Measurements from ENCODE around the gene GADL1.

GADL1 gene

GRCh38 chr3:30733696-30734095, 160.8 kb downstream of the GADL1 start:
- no peak for DNase-seq (ENCODE audit: low read depth)
- no peak overlapping the region for H3K4me3 ChIP-seq (ENCODE audit: low read depth, low read length)
- no peak for TF ChIP-seq CTCF (conservative IDR thresholded peaks at IDR 0.05; ENCODE audit: low read depth, low read length)

DNA sequence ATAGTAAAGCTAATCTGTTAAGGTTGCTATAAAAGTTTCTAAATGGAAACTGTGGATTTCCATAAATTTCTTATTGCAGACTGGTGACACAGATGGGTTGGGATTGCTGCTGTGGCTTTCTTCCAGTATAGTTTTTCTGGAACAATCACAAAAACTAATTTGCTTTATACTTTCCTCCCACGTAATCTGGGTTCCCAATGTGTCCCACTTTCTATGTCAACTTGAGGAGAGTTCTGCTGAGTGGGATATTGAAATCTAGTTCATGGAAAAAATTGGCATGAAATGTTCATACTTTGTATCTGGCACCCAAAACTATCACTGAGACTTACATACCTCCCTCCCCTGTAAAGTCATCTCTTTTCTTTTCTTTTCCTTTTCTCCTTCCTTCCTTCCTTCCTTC, 161.3 kb downstream of the GADL1 start:
- TF ChIP-seq CTCF (conservative IDR thresholded peaks at IDR 0.05; ENCODE audit: low read depth, low read length) = no peak
- no peak overlapping the region for H3K4me3 ChIP-seq (ENCODE audit: low read depth, low read length)
- no peak for DNase-seq (ENCODE audit: low read depth)

GRCh38 chr3:30730967-30731366, 163.5 kb downstream of the GADL1 start:
- DNase-seq (ENCODE audit: low read depth) = no peak

DNA sequence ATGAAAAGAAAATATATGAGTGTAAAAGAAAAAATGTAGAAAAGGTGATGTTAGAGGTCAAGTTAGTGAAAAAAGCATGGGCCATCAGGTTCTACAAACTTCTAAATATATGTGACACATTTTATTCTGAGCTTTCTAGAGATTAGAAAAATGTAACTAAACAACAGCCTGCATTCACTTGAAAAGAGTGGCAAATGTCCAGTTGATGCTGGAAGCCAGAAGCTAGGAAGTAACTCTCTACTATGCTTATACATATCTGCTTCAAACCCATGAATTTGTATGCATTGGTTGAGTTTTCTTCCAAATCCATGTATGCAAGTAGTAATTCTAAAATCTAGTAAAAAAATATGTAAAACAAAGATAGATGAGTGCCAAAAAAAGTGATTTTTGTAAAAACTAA, 164.5 kb downstream of the GADL1 start:
- no peak for TF ChIP-seq CTCF (conservative IDR thresholded peaks at IDR 0.05; ENCODE audit: low read depth, low read length)
- H3K4me3 ChIP-seq (ENCODE audit: low read depth, low read length) = no peak overlapping the region
- DNase-seq (ENCODE audit: low read depth) = no peak

More at GRCh38 chr3:30730967-30731366, 163.5 kb downstream of the GADL1 start:
- no peak overlapping the region for H3K4me3 ChIP-seq (ENCODE audit: low read depth, low read length)
- no peak for TF ChIP-seq CTCF (conservative IDR thresholded peaks at IDR 0.05; ENCODE audit: low read depth, low read length)

DNA sequence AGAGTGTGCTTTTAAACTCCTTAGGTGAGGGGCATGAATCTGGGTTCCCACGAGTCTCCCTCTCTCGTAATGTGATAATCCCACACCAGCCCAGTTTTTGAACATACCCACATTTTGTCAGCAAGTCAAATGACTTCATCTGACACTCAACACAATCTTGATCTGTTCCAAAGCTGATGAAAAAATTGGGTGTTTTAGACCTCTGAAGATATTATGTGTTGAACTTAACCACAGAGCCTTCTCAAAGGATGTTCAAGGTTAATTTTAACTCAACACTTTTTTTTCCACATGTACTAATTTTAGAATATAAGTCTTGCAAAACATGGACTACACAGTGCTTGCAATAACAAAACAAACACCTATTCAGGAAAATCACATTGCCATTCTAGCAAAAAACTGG, 164.9 kb downstream of the GADL1 start:
- no peak for TF ChIP-seq CTCF (conservative IDR thresholded peaks at IDR 0.05; ENCODE audit: low read depth, low read length)
- no peak for DNase-seq (ENCODE audit: low read depth)
- H3K4me3 ChIP-seq (ENCODE audit: low read depth, low read length) = no peak overlapping the region

GRCh38 chr3:30728143-30728542, 166.3 kb downstream of the GADL1 start:
- no peak for DNase-seq (ENCODE audit: low read depth)
- no peak for TF ChIP-seq CTCF (conservative IDR thresholded peaks at IDR 0.05; ENCODE audit: low read depth, low read length)
- H3K4me3 ChIP-seq (ENCODE audit: low read depth, low read length) = no peak overlapping the region

DNA sequence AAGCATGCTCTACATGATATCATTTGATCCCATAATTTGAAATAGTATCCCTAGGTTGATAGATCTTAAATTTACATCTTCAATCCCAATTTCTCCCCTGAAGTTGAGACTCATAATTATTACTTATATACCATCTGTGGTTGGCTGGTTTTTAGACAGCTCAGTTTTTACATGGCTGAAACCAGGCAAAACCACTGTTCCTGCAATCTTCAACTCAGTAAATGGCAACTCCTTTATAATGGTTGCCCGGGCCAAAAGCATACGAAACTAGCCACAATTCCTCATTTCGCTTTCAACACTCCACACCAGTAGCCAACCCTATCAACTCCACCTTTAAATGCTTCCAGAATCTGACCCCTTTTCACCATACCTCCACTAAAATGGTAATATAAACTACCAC, 169.6 kb downstream of the GADL1 start:
- TF ChIP-seq CTCF (conservative IDR thresholded peaks at IDR 0.05; ENCODE audit: low read depth, low read length) = no peak
- DNase-seq (ENCODE audit: low read depth) = no peak
- H3K4me3 ChIP-seq (ENCODE audit: low read depth, low read length) = no peak overlapping the region
